ENCODE results near the gene FILIP1.

DNA sequence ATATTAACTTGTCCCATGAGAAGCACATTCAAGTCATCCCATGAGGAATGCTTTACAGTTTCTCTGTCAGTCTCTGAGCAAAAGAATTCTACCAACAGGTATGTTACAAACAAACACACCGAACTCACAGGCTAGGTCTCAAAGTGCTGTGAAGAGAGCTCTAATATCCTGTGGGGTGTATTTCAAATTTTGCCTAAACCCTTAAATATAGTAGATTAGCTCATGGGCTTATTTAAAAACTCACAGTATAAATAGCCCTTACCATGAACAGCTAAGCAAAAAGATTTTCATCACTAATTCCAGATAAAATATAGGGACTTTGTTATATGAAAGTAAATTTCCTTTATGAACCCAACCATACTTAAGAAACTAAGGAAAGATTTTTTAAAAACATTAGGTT lies 77.8 kb downstream of the FILIP1 start:
- TF ChIP-seq, protein P1, sequence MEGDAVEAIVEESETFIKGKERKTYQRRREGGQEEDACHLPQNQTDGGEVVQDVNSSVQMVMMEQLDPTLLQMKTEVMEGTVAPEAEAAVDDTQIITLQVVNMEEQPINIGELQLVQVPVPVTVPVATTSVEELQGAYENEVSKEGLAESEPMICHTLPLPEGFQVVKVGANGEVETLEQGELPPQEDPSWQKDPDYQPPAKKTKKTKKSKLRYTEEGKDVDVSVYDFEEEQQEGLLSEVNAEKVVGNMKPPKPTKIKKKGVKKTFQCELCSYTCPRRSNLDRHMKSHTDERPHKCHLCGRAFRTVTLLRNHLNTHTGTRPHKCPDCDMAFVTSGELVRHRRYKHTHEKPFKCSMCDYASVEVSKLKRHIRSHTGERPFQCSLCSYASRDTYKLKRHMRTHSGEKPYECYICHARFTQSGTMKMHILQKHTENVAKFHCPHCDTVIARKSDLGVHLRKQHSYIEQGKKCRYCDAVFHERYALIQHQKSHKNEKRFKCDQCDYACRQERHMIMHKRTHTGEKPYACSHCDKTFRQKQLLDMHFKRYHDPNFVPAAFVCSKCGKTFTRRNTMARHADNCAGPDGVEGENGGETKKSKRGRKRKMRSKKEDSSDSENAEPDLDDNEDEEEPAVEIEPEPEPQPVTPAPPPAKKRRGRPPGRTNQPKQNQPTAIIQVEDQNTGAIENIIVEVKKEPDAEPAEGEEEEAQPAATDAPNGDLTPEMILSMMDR (IDR thresholded peaks at IDR 0.05; ENCODE audit: insufficient read depth, low read length): no peak
- no peak for TF ChIP-seq GABPA (IDR thresholded peaks at IDR 0.05; ENCODE audit: low read depth)
- TF ChIP-seq, protein P2, sequence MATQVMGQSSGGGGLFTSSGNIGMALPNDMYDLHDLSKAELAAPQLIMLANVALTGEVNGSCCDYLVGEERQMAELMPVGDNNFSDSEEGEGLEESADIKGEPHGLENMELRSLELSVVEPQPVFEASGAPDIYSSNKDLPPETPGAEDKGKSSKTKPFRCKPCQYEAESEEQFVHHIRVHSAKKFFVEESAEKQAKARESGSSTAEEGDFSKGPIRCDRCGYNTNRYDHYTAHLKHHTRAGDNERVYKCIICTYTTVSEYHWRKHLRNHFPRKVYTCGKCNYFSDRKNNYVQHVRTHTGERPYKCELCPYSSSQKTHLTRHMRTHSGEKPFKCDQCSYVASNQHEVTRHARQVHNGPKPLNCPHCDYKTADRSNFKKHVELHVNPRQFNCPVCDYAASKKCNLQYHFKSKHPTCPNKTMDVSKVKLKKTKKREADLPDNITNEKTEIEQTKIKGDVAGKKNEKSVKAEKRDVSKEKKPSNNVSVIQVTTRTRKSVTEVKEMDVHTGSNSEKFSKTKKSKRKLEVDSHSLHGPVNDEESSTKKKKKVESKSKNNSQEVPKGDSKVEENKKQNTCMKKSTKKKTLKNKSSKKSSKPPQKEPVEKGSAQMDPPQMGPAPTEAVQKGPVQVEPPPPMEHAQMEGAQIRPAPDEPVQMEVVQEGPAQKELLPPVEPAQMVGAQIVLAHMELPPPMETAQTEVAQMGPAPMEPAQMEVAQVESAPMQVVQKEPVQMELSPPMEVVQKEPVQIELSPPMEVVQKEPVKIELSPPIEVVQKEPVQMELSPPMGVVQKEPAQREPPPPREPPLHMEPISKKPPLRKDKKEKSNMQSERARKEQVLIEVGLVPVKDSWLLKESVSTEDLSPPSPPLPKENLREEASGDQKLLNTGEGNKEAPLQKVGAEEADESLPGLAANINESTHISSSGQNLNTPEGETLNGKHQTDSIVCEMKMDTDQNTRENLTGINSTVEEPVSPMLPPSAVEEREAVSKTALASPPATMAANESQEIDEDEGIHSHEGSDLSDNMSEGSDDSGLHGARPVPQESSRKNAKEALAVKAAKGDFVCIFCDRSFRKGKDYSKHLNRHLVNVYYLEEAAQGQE (IDR thresholded peaks at IDR 0.05; ENCODE audit: insufficient replicate concordance, low read depth): no peak
- TF ChIP-seq POLR2AphosphoS5 (IDR thresholded peaks at IDR 0.05; ENCODE audit: low read depth): no peak

All from HL-60 (cell line).